CD4-positive, alpha-beta T cell treated with Interleukin-6 for 4 hours (primary cell): ENCODE results near the gene ACOX3.

Experiments
- DNase-seq: peaks from one replicate; pipeline ENCODE4 v3.0.0-alpha.2; 2020; ENCODE audit warnings: mixed read lengths

Gene ACOX3

GRCh38 chr4:8332038-8332857 is 108.3 kb downstream of the ACOX3 start:
- no peak for DNase-seq

GRCh38 chr4:8331575-8331955 is 109.0 kb downstream of the ACOX3 start:
- no peak for DNase-seq

GRCh38 chr4:8330821-8331574 is 109.5 kb downstream of the ACOX3 start:
- DNase-seq = no peak

- no peak for DNase-seq
These were observed 110.4 kb downstream of the ACOX3 start for GRCh38 chr4:8329859-8330761.

- no peak for DNase-seq
These were observed 111.0 kb downstream of the ACOX3 start for GRCh38 chr4:8329560-8329858.

GRCh38 chr4:8328866-8329559 is 111.5 kb downstream of the ACOX3 start:
- DNase-seq = no peak

GRCh38 chr4:8328456-8328855 is 112.1 kb downstream of the ACOX3 start:
- no peak for DNase-seq

GRCh38 chr4:8326206-8326605 is 114.3 kb downstream of the ACOX3 start:
- no peak for DNase-seq

GRCh38 chr4:8325291-8325973 is 115.1 kb downstream of the ACOX3 start:
- DNase-seq = no peak

- no peak for DNase-seq
These were observed 115.8 kb downstream of the ACOX3 start for GRCh38 chr4:8324640-8325239.

- no peak for DNase-seq
These were observed 116.5 kb downstream of the ACOX3 start for GRCh38 chr4:8323947-8324555.

- no peak for DNase-seq
These were observed 117.5 kb downstream of the ACOX3 start for GRCh38 chr4:8322794-8323704.

- no peak for DNase-seq
These were observed 118.8 kb downstream of the ACOX3 start for GRCh38 chr4:8321771-8322170.

- DNase-seq = no peak
These were observed 119.3 kb downstream of the ACOX3 start for GRCh38 chr4:8321220-8321619.

GRCh38 chr4:8320386-8320750 is 120.2 kb downstream of the ACOX3 start:
- no peak for DNase-seq

- no peak for DNase-seq
These were observed 120.7 kb downstream of the ACOX3 start for GRCh38 chr4:8319731-8320385.

GRCh38 chr4:8319061-8319460 is 121.5 kb downstream of the ACOX3 start:
- DNase-seq = no peak

GRCh38 chr4:8318509-8318908 is 122.0 kb downstream of the ACOX3 start:
- no peak for DNase-seq

- no peak for DNase-seq
These were observed 123.0 kb downstream of the ACOX3 start for GRCh38 chr4:8317474-8317873.

GRCh38 chr4:8316911-8317351 is 123.6 kb downstream of the ACOX3 start:
- no peak for DNase-seq
